NCI-H146 (cell line): Measurements from ENCODE around the gene ADRB1.
A peak's percentile ranks its signal among the peaks of the same experiment; 100 is the strongest.

Experiments used
- DNase-seq: peaks from one replicate; lab custom pipeline; 2025; lab: John Stamatoyannopoulos, UW

Gene ADRB1

GRCh38 chr10:114057855-114058254, 14.2 kb downstream of the ADRB1 start:
- no peak for DNase-seq

- DNase-seq: no peak
These were observed 14.6 kb downstream of the ADRB1 start for GRCh38 chr10:114058297-114058696.

- no peak for DNase-seq
These were observed 15.9 kb downstream of the ADRB1 start for GRCh38 chr10:114059561-114059960.

- DNase-seq: no peak
These were observed 16.8 kb downstream of the ADRB1 start for GRCh38 chr10:114060456-114060855.

GRCh38 chr10:114061148-114061547, 17.5 kb downstream of the ADRB1 start:
- DNase-seq: no peak

- no peak for DNase-seq
These were observed 18.1 kb downstream of the ADRB1 start for GRCh38 chr10:114061789-114062188.

GRCh38 chr10:114064151-114065048, 20.7 kb downstream of the ADRB1 start:
- peak; percentile 65 for DNase-seq

- DNase-seq: no peak
These were observed 21.4 kb downstream of the ADRB1 start for GRCh38 chr10:114065049-114065435.

- no peak for DNase-seq
These were observed 24.5 kb downstream of the ADRB1 start for GRCh38 chr10:114068054-114068707.

- no peak for DNase-seq
These were observed 27.0 kb downstream of the ADRB1 start for GRCh38 chr10:114070710-114071109.

- DNase-seq: no peak
These were observed 27.5 kb downstream of the ADRB1 start for GRCh38 chr10:114071178-114071577.

GRCh38 chr10:114073395-114074186, 29.9 kb downstream of the ADRB1 start:
- DNase-seq: no peak

- DNase-seq: no peak
These were observed 31.4 kb downstream of the ADRB1 start for GRCh38 chr10:114075093-114075492.

GRCh38 chr10:114077347-114077746, 33.7 kb downstream of the ADRB1 start:
- DNase-seq: no peak

GRCh38 chr10:114077815-114078219, 34.2 kb downstream of the ADRB1 start:
- DNase-seq: no peak

- DNase-seq: no peak
These were observed 34.7 kb downstream of the ADRB1 start for GRCh38 chr10:114078346-114078745.

GRCh38 chr10:114079421-114079820, 35.8 kb downstream of the ADRB1 start:
- DNase-seq: no peak

- peak; percentile 60 for DNase-seq
These were observed 38.4 kb downstream of the ADRB1 start for GRCh38 chr10:114081911-114082583.

- peak; percentile 98 for DNase-seq
These were observed 39.4 kb downstream of the ADRB1 start for GRCh38 chr10:114083040-114083439.

GRCh38 chr10:114084215-114084614, 40.5 kb downstream of the ADRB1 start:
- no peak for DNase-seq

GRCh38 chr10:114087255-114087654, 43.6 kb downstream of the ADRB1 start:
- DNase-seq: no peak

- DNase-seq: no peak
These were observed 44.0 kb downstream of the ADRB1 start for GRCh38 chr10:114087655-114088054.
